NCI-H748 treated with DMSO at 0.1 percent for 48 hours (cell line): ENCODE data around the gene SNX13.
"Not testable (repeated sequence)": the region's sequence is repeated elsewhere in the genome, so short reads cannot be mapped to it uniquely, and the experiment has no call there.

Experiments
- DNase-seq: peaks from one replicate; lab custom pipeline; 2025; lab: John Stamatoyannopoulos, UW

The SNX13 gene

DNA sequence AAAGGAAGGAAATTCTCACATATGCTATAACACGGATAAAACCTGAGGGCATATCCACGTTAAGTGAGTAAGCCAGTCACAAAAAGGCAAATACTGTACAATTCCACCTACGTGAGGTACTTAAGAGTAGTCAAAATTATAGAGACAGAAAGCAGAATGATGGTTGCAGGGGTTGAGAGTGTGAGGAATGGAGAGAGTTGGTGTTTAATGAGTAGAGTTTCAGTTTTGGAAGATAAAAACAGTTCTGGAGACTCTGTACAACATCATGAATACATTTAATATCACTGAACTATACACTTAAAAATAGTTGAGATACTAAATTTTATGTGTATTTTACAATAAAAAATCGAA lies 95.1 kb downstream of the SNX13 start:
- no peak for DNase-seq

DNA sequence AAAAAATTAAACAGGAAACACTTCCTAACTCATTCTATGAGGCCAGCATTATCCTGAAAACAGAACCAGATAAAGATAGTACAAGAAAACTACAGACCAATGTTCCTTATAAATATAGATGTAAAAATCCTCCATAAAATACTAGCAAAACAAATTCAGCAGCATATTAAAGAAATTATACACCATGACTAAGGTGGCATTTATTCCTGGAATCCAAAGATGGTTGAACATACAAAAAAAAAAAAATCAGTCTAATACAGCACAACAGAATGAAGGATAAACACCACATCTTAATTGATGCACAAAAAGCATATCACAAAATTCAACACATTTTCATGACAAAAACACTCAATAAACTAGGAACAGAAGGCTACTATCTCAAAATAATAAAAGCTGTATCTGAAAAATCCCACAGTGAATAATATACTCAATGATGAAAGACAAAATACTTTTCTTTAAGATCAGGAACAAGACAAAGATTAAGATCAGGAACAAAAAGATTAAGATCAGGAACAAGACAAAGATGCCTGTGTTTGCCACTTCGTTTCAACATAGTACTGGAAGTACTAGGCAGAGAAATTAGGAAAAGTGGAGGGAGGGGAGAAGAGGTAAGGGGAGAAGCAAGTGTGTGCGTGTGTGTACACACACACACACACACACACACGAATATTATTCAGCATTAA lies 95.6 kb downstream of the SNX13 start:
- DNase-seq: no peak

DNA sequence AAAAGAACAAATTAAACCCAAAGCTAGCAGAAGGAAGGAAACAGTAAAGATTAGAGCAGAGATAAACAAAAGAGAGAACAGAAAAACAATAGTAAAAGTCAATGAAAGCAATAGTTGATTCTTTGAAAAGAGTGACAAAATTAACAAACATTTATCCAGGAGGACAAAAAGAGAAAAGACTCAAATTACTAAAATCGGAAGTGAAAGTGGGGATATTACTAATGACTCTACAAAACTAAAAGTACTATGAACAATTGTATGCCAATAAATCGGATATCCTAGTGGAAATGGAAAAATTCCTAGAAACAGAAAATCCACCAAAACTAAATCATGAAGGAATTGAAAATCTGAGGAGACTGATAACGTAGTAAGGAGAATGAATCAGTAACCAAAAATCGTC lies 96.3 kb downstream of the SNX13 start:
- no peak for DNase-seq

DNA sequence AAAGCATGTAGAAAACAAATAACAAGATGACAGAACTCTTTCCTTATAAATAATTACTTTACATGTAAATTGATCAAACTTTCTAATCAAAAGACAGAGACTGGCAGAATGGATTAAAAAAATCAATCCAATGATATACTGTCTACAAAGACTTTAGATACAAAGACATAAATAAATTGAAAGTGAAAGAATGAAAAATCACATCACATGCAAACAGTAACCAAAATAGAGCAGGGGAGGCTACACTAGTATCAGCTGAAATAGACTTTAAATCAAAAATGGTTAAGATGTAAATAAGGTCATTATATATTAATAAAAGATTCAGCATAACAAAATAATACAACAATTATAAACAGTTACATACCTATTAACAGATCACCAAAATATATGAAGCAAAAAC lies 97.3 kb downstream of the SNX13 start:
- DNase-seq: no peak

DNA sequence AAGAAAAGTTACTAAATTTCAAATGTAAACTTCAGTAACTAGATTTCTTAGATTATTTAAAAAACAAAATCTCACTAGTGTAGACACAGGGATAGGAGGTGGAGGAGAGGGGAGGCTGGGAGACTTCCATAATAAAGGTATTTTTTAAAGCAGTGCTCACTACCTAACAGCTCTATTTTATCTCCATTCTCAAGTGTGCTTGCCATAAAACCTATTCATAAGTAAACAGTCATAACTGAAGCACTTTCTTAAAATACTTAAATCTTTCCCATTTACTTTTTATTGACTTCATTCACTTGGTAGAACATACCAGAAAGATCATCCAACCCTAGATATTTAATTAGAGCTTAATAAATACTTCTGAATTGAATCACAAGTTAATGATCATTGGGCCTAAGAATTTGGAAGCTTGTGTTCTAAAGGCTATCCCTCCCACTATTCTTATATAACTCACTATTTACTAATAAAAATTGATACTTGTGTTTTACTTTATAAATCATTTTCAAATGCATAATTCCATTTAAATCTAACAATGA lies 107.4 kb downstream of the SNX13 start:
- no peak for DNase-seq

DNA sequence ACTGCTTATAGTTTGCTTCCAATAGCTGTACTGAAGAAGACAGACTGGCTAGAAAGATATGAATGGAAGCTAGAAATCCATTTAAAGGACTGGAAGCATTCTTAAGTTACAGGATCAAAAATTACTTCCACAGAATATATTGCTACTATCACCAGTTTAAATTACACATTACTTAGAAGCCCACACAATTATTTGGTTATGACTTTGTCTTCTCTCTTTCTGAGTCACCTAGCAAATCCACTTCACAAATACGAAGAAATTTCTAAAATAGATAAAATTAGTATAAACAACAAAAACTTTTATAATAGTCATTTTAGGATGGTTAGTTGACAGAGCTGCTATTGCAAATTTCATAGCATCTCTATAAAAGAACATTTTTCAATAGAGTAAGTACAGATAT lies 108.1 kb downstream of the SNX13 start:
- DNase-seq: no peak

DNA sequence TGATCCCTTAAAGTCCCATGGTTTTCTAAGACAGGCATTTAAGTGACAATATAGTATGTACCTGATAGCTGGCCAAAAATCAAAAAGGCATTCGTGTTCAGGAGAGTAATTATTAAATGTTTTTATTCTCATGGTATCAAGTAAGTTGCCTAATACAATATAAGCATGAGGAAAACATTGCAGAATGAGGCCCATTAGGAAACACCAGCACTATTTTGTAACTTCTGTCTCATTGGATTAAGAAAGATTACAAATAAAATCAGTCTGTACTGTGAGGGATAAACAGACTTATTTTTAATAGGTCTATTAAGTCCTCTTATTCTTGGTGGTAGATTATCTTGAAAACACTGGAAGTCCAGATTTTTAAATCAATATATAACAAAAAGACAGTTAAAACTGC lies 110.1 kb downstream of the SNX13 start:
- no peak for DNase-seq

DNA sequence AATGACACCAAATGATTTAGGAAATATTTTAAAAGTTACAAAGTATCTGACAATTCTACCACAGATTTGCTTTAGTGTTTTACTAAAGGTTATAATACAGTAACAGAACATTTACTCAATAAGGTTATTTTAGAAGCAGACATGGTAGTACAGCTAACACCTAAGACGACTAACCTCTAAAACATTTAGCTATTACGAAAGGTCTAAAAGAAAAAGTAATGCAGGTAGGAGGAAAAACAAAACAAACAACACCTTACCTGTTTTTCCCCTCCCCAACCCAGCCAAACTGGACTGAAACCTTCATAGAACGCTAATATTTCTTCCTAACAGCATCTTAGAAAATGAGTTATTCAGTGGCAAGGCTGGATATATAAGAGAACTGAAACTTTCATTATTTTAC lies 111.3 kb downstream of the SNX13 start:
- no peak for DNase-seq

DNA sequence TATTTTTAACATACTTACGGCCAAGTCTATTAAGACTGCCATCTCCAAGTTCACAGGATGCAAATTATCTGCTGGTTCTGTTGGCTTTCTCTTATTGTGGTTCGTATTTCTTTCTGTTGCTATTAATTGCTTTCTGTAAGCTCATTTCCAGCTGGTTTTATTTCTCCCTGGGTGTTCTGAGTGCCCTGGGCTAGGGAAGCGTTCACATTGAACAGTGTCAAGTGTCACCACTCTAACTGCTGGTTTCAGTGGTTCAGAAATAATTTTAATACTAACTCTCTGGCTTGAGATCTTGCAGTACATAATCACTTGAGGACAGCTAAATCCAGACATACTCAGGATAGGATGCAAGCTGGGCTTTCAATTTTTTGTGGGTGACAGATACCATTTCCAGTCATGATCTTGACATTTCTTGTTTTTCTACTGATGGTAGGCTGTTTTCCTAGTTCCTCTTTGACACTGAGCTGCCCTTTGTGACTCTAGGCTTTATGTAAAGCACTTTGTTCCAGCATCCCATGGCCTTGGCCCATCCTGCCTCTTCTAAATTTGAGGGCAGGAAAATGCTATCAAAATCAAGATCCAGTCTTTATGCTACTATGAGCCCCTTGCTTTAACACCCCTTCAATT lies 117.6 kb downstream of the SNX13 start:
- no peak for DNase-seq

DNA sequence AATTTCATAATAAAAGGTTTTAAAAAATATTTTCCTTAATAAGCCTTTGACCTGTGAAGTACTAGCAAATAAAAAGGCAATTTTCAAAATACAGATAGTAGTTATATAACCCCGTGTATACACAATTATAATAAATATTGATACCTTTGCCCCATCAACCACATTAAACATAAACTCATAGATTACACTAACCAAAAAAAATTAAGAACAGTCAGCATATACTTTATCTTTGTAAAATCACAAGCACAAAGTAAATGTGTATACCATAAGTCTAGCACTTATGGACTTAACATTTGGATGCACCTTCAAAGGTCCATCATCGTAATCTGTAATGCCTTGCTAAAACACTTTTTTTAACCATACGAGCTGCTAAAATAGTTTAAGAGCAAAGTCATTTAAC lies 123.4 kb downstream of the SNX13 start:
- DNase-seq: no peak

DNA sequence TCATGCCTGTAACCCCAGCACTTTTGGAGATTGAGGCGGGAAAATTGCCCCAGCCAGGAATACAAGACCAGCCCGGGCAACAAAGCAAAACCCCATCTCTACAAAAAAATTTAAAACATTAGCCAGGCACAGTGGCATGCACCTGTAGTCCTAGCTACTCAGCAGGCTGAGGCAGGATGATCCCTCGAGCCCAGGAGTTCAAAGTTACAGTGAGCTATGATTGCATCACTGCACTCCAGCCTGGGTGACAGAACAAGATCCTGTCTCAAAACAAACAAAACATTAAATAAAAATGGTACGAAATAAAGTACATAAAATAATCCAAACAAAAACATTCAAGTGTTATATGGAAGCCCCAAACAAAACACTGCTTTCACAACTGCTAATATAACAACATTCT lies 125.0 kb downstream of the SNX13 start:
- no peak for DNase-seq

DNA sequence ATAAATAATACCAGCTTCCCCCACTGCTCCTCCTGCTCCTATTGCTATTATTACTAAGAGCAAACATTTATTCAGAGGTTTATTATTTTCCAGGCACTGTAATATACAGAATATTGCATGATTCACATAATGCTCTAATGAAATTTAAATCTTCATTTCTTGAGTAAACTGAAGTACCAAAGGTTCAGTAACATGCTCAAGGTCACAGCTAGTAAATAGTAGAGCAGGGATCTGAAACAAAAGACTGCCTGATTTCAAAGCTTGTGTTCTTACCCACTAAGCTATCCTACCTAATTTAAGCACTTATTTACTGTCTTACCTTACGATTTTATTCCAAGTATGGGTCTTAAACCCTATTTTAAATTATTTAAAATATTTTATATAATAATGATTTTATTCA lies 126.2 kb downstream of the SNX13 start:
- no peak for DNase-seq

DNA sequence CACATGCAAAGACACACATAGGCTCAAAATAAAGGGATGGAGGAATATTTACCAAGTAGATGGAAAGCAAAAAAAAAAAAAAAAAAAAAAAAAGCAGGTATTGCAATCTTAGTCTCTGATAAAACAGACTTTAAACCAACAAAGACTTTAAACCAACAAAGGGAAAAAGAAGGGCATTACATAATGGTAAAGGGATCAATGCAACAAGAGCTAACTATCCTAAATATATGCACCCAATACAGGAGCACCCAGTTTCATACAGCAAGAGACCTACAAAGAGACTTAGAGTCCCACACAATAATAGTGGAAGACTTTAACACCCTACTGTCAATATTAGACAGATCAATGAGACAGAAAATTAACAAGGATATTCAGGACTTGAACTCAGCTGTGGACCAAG lies 131.1 kb downstream of the SNX13 start:
- DNase-seq: not testable (repeated sequence)

DNA sequence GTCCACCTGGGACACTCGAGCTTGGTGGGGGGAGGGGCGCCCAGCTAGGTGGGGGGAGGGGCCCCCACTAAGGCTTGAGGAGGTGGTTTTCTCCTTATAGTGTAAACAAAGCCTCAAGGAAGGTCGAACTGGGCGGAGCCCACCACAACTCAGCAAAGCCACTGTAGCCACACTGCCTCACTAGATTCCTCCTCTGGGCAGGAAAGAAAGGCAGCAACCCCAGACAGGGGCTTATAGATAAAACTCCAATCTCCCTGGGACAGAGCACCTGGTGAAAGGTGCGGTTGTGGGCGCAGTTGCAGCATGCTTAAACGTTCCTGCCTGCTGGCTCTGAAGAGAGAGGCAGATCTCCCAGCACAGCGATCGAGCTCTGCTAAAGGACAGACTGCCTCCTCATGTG lies 133.1 kb downstream of the SNX13 start:
- DNase-seq: no peak

DNA sequence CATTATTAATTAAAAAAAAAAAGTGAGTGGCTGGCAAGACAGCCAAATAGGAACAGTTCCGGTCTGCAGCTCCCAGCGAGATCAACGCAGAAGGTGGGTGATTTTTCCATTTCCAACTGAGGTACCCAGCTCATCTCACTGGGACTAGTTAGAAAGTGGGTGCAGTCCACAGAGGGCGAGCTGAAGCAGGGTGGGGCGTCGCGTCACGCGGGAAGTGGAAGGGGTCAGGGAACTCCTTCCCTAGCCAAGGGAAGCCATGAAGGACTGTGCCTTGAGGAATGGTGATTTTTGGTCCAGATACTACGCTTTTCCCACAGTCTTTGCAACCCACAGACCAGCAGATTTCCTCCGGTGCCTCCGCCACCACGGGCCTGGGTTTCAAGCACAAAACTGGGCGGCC lies 133.7 kb downstream of the SNX13 start:
- DNase-seq: no peak

DNA sequence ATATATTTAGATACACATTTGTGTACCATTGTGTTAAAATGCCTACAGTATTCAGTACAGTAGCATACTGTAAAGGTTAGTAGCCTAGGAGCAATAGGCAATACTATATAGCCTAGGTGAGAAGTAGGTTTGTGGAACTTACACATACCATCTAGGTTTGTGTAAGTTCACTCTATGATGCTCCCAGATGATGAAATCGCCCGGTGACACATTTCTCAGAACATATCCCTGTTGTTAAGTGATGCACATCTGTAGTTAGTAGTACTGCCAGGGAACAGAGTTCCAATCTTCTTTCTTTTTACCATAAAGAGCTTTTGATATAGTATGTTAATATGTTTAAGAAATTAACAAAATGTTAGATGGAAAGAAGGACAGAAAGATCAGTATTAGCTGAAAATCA lies 138.2 kb downstream of the SNX13 start:
- DNase-seq: no peak

DNA sequence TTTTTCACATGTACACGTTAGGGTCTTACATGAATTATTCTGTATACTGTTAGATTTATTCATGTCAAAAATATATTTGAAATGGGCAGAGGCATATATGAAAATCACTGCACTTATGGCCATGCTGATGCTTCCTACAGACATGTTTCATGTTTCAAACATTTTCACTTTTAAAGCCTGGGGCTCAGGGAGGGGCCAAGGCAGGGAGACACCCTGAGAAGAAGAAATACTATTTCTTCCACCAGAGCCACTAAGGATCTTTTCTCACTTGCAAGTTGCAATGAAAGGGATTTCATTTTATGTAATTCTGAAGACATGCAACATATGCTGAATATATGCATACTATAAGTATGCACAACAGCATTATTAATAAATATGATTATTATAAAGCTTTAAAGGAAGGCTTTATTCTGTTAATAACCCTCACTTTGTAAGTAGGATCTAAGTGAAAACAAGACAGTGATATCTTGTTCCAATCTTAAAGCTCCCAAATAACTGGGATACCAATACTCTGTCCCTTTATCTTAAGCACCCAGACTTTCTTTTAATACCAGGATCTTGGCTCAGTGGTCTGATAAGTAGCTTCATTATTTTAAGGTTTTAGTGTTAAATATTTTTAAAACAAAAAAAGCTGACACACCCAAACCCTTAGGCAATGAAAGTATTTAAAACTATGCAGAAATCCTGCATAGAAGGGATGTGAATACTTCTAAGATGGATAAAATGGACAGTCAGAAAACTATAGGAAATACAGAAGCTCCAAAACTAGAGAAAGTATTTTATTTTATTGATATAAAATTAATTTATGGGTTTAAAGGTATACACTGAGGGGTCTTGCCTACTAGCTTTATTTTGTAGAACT lies 148.0 kb downstream of the SNX13 start:
- DNase-seq: no peak

DNA sequence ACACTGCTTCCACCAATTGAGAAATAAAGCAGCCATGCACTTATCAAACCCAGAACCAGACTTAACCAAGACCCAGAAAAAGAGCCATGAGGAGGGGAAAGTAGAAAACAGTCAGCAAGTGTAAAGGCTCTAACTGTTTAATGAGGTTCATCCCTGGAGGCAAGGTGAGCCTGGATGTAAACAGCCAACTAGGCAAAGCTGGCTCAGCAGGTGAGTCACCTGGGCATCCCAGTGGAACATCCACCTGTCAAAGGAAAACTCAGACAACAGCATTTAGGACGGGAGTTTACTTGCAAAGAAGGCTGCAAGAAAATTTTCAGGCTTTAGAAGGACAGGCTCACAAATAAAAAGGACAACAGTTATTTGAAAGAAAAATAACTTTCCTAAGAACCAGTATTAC lies 153.0 kb downstream of the SNX13 start:
- DNase-seq: no peak

DNA sequence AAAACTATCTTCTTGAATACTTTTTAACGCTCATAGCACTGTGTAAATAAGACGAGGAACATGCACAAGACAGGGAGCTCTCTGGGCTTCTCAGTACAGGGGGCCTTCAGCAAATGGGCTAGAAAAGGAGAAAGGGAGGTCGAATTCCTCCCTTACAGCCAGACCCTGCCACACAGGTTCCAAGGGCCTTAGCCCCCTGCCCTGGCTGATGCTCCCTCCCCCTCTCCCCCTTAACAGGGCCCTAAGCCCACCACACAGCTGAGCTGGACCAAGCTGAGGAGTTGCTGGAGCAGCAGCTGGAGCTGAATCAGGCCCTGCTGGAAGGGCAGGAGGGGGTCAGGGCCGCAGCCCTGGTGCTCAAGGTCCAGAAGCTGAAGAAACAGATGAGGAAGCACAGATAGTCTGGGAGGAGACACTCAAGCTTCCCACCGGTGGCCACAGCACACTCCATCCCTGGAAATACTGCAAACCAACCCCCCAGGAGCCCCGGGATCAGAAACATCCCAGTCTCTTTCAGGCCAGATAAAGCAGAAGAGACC lies 153.9 kb downstream of the SNX13 start:
- DNase-seq: no peak

DNA sequence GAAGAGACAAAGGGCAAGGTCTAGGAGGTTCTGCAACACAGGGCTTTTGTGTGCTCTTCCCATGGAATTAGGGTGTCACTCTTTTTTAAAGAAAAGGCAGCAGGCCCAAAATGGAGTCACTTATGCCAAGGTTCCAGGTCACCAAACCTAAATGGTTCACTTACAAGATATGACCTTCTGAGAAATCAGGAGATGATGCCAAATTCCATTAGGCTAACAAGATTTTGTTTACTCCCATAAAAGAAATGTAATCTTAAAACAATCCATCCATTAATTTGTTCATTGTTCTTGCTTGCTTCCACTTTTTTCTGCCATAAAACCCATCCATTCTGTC lies 158.1 kb downstream of the SNX13 start:
- no peak for DNase-seq

DNA sequence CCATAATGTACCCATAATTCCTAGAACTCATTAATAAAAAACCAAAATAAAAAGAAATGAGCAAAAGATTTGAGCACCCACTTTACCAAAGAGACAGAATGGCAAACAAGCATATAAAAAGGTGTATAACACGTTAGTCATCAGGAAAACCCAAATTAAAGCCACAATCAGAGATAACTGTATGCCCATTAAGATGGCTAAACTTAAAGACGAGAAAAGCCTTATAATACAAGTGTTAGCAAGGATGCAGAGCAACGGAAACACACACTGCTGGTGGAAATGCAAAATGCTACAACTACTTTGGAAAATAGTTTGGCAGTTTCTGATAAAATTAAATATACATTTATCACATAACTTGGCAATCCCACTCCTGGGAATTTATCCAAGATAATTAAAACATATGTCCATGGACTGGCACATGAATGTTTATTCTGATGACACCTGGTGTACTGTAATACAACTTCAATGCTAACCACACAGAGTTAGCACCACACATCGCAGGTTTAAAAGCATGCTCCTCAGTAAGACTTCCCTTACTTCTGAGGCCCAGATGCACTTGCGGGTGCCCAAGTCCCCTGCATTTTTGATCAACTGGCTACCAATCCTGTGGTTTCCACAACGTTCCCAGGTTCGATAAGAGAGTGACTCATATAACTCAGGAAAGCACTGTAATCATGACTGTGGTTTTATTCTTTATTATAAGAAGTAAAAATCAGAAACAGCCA lies 158.6 kb downstream of the SNX13 start:
- no peak for DNase-seq

DNA sequence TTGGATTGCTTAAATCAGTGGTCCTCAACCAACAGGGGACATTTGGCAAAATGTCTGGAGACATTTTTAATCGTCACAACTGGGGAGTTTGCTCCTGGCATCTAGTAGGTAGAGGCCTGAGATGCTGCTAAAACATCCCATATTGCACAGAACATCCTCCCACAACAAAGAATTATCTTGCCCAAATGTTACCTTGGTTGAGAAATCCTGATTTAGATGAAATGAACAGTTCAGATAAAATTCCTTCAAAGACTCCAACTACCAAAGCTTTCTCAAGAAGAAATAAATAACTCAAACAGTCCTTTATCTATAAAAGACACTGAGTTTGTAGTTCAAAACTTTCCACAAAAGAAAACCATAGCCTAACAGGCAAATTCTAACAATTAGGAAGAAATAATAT lies 160.9 kb downstream of the SNX13 start:
- no peak for DNase-seq
